Measurements from ENCODE around the gene IL1RAPL1.

The IL1RAPL1 gene

GRCh38 chrX:28589046-28589445 lies 1.8 kb downstream of the IL1RAPL1 start:
- Histone ChIP-seq H3K4me2 (ENCODE audit: low read depth, low read length, poor library complexity, severe bottlenecking) (no peak overlapping the region), H3K27ac (ENCODE audit: low read depth, low read length) (no peak overlapping the region), H3K4me3 (ENCODE audit: insufficient read depth, low read length, poor library complexity, severe bottlenecking) (no peak overlapping the region)

GRCh38 chrX:28590396-28590795 lies 3.1 kb downstream of the IL1RAPL1 start:
- H3K9ac ChIP-seq (ENCODE audit: low read length): no peak overlapping the region
- H3K79me2 ChIP-seq (ENCODE audit: insufficient read depth, low read length): no peaks in the 10 kb centered on the region
- no peak overlapping the region for H3K4me2 ChIP-seq (ENCODE audit: low read depth, low read length, poor library complexity, severe bottlenecking)
- no peaks in the 10 kb centered on the region for H3K27me3 ChIP-seq (ENCODE audit: low read length)
- no peak overlapping the region for H3K27ac ChIP-seq (ENCODE audit: low read depth, low read length)
- H4K20me1 ChIP-seq (ENCODE audit: low read depth, low read length): no peaks in the 10 kb centered on the region
- no peak overlapping the region for H2AFZ ChIP-seq (ENCODE audit: low read depth, low read length, severe bottlenecking)
- no peaks in the 10 kb centered on the region for H3K9me3 ChIP-seq (ENCODE audit: insufficient read depth, low read length)
- no peaks in the 10 kb centered on the region for H3K36me3 ChIP-seq (ENCODE audit: low read length)
- TF ChIP-seq EZH2phosphoT487 (conservative IDR thresholded peaks at IDR 0.05; ENCODE audit: low read length) (no peak), CTCF (IDR thresholded peaks at IDR 0.05; ENCODE audit: insufficient read depth, low read length, poor library complexity, severe bottlenecking) (no peak)
- no peaks in the 10 kb centered on the region for H3F3A ChIP-seq (ENCODE audit: insufficient read depth)
- no peaks in the 10 kb centered on the region for H3K9me2 ChIP-seq (replicated peaks; ENCODE audit: insufficient read depth, low read length)
- no peak overlapping the region for H3K4me3 ChIP-seq (ENCODE audit: insufficient read depth, low read length, poor library complexity, severe bottlenecking)

More at GRCh38 chrX:28589046-28589445, 1.8 kb downstream of the IL1RAPL1 start:
- no peak for TF ChIP-seq EZH2phosphoT487 (conservative IDR thresholded peaks at IDR 0.05; ENCODE audit: low read length)
- no peak for TF ChIP-seq CTCF (IDR thresholded peaks at IDR 0.05; ENCODE audit: insufficient read depth, low read length, poor library complexity, severe bottlenecking)
- Histone ChIP-seq H3K9me2 (replicated peaks; ENCODE audit: insufficient read depth, low read length) (no peaks in the 10 kb centered on the region), H3K9me3 (ENCODE audit: insufficient read depth, low read length) (no peaks in the 10 kb centered on the region), H4K20me1 (ENCODE audit: low read depth, low read length) (no peaks in the 10 kb centered on the region), H3K9ac (ENCODE audit: low read length) (no peak overlapping the region), H3F3A (ENCODE audit: insufficient read depth) (no peaks in the 10 kb centered on the region), H2AFZ (ENCODE audit: low read depth, low read length, severe bottlenecking) (no peak overlapping the region), H3K27me3 (ENCODE audit: low read length) (no peaks in the 10 kb centered on the region), H3K36me3 (ENCODE audit: low read length) (no peaks in the 10 kb centered on the region), H3K79me2 (ENCODE audit: insufficient read depth, low read length) (no peaks in the 10 kb centered on the region)

- H3F3A ChIP-seq (ENCODE audit: insufficient read depth): no peaks in the 10 kb centered on the region
- H3K9ac ChIP-seq (ENCODE audit: low read length): no peak overlapping the region
- no peak overlapping the region for H3K4me2 ChIP-seq (ENCODE audit: low read depth, low read length, poor library complexity, severe bottlenecking)
- H4K20me1 ChIP-seq (ENCODE audit: low read depth, low read length): no peaks in the 10 kb centered on the region
- H3K4me3 ChIP-seq (ENCODE audit: insufficient read depth, low read length, poor library complexity, severe bottlenecking): no peak overlapping the region
- no peaks in the 10 kb centered on the region for H3K79me2 ChIP-seq (ENCODE audit: insufficient read depth, low read length)
- H3K36me3 ChIP-seq (ENCODE audit: low read length): no peaks in the 10 kb centered on the region
- no peaks in the 10 kb centered on the region for H3K9me3 ChIP-seq (ENCODE audit: insufficient read depth, low read length)
- no peak overlapping the region for H2AFZ ChIP-seq (ENCODE audit: low read depth, low read length, severe bottlenecking)
- no peak overlapping the region for H3K27ac ChIP-seq (ENCODE audit: low read depth, low read length)
- TF ChIP-seq EZH2phosphoT487 (conservative IDR thresholded peaks at IDR 0.05; ENCODE audit: low read length) (no peak), CTCF (IDR thresholded peaks at IDR 0.05; ENCODE audit: insufficient read depth, low read length, poor library complexity, severe bottlenecking) (no peak)
- H3K9me2 ChIP-seq (replicated peaks; ENCODE audit: insufficient read depth, low read length): no peaks in the 10 kb centered on the region
- H3K27me3 ChIP-seq (ENCODE audit: low read length): no peaks in the 10 kb centered on the region
These were observed 4.3 kb downstream of the IL1RAPL1 start for GRCh38 chrX:28591542-28591941.
